Activated naive CD4-positive, alpha-beta T cell treated with anti-CD3 and anti-CD28 coated beads, Interleukin-2, amount 50 U/mL, for 72 hours (primary cell): ENCODE measurements around the gene BLZF1. TPM values are rescaled to one million over a fixed set of nuclear protein-coding genes. Genes with fewer than 3 reads are reported as not detected.
A peak's percentile ranks its signal among the peaks of the same experiment; 100 is the strongest.
"Not testable (repeated sequence)": the region's sequence is repeated elsewhere in the genome, so short reads cannot be mapped to it uniquely, and the experiment has no call there.

Experiments used
- ATAC-seq, 2 donors: fragments of 150-1000 bp; cut with Tn5 transposase; 2 replicates each; pipeline ENCODE4 v1.10.0; 2021; ENCODE audit warnings: mild to moderate bottlenecking in 2 of 2, moderate library complexity in 2 of 2
- DNase-seq, 2 donors: peaks; one replicate each; pipeline ENCODE4 v3.0.0; 2021 to 2022; ENCODE audit warnings: low spot score in 2 of 2
- H3K27ac Mint-ChIP-seq, 2 donors: one replicate each; pipeline ENCODE4 v1.8.0; 2022; ENCODE audit warnings: mild to moderate bottlenecking in 2 of 2, mixed read lengths in 2 of 2
- H3K36me3 Mint-ChIP-seq, 2 donors: one replicate each; pipeline ENCODE4 v1.8.0; 2022; ENCODE audit warnings: mixed read lengths in 2 of 2
- H3K9me3 Mint-ChIP-seq, 2 donors: one replicate each; pipeline ENCODE4 v1.8.0; 2022; ENCODE audit warnings: mixed read lengths in 2 of 2
- total RNA-seq, 2 donors: library from RNA; stranded (reverse); gene quantifications; one replicate each; pipeline ENCODE4 v1.2.3, GENCODE V29; 2022

The BLZF1 gene
- 1 to 10 TPM; 6.1 to 9.8 TPM for total RNA-seq

DNA sequence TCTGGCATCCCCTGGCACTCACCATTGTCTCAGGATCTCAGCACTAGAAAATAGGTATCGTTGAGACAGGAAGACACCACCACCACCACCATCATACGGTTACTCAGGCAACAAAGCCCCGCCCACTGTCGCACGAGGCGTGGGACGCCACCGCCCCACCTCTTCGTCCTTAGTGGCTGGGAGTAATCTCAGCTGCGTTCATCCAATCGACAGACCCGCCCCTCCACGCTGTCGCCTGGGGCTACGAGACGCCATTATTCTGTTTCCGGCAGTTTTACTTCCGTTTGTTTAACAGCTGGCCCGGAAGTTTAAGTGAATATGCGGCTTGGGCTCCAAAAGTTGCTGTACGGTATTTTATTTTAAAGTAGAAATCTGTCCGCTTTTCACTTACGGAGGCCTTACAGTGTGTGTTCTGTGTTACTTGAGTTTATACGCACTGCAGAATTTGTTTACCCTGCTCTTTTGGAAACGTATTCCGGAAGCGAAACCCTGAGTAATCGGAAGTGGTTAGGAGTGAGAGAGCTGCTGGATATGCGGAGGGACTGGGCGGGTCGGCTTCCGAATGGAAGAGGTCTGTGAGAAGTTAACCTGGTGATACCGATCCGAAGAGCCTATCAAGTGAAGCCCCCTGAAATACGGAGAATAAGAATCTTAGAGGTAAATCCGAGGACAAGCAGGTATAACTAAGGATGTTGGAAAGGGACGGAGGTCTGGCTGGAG, at the start of gene BLZF1, which contains the start of gene NME7:
BLZF1 (plus strand) TSS at position 510 of the 720 bp plus-strand sequence. CDS start 1,328 bp downstream, outside the sequence.
NME7 (minus strand) TSS at position 112 of the 720 bp plus-strand sequence; CDS start at position 25, 87 bp downstream.
- Mint-ChIP-seq H3K27ac (no peak within 1 kb of the TSS), H3K36me3 (peaks cover 0 to 5% of the 10 kb centered on the region in 2 donors), H3K9me3 (no peaks in the 10 kb centered on the region)
- DNase-seq (peak; percentile 95 to 97), ATAC-seq (peak; percentile 93 to 94)

- ATAC-seq (no peak), DNase-seq (no peak)
- H3K27ac Mint-ChIP-seq: no peak overlapping the region
- H3K36me3 Mint-ChIP-seq: no peaks in the 10 kb centered on the region
- H3K9me3 Mint-ChIP-seq: no peaks in the 10 kb centered on the region
Measured at GRCh38 chr1:169318536-169319244, 49.3 kb upstream of the BLZF1 start.

- no peaks in the 10 kb centered on the region for H3K9me3 Mint-ChIP-seq
Measured at GRCh38 chr1:169321539-169321938, 46.5 kb upstream of the BLZF1 start.

GRCh38 chr1:169322138-169322537, 45.9 kb upstream of the BLZF1 start:
- Mint-ChIP-seq H3K36me3 (no peaks in the 10 kb centered on the region), H3K9me3 (no peaks in the 10 kb centered on the region), H3K27ac (no peak overlapping the region)
- peak in 1 of 2 donors; percentile 49 for ATAC-seq
- no peak for DNase-seq

More at GRCh38 chr1:169321539-169321938, 46.5 kb upstream of the BLZF1 start:
- H3K27ac Mint-ChIP-seq: no peak overlapping the region
- DNase-seq (no peak), ATAC-seq (peak; percentile 26 to 63)
- H3K36me3 Mint-ChIP-seq: no peaks in the 10 kb centered on the region

DNA sequence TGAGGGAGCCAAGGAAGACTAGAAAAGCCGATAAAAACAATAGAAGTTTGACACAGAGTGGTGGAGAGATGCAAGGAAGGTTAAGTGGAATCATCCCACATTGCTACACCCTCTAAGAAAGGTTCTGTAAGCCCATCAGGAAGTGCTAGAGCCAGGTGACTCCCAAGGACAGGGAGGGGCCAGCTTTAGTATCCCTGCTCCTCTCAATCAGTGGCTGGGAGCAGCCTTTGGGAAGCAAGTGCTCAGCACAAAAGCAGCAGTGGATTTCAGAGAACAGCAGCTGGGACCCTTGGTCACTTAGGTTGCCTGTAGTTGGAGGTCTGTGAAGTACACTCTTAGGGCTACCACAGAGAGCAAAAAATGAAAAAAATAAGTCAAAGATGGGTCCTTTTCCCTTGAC, 42.9 kb upstream of the BLZF1 start:
- ATAC-seq (no peak), DNase-seq (no peak)
- peaks cover 8 to 9% of the 10 kb centered on the region in 2 donors for H3K9me3 Mint-ChIP-seq
- no peak overlapping the region for H3K27ac Mint-ChIP-seq
- peaks cover 0 to 10% of the 10 kb centered on the region in 2 donors for H3K36me3 Mint-ChIP-seq

GRCh38 chr1:169326261-169326955, 41.6 kb upstream of the BLZF1 start:
- Mint-ChIP-seq H3K9me3 (peaks cover 8 to 9% of the 10 kb centered on the region in 2 donors), H3K36me3 (peaks cover 0 to 11% of the 10 kb centered on the region in 2 donors), H3K27ac (no peak overlapping the region)
- DNase-seq (no peak), ATAC-seq (peak; percentile 40 to 62)

GRCh38 chr1:169326956-169327268, 41.1 kb upstream of the BLZF1 start:
- ATAC-seq: peak; percentile 94 to 98

GRCh38 chr1:169327875-169328274, 40.1 kb upstream of the BLZF1 start:
- Mint-ChIP-seq H3K27ac (no peak overlapping the region), H3K9me3 (peaks cover 8 to 9% of the 10 kb centered on the region in 2 donors), H3K36me3 (peaks cover 2 to 11% of the 10 kb centered on the region in 2 donors)
- no peak for ATAC-seq
- no peak for DNase-seq

More at GRCh38 chr1:169326956-169327268, 41.1 kb upstream of the BLZF1 start:
- Mint-ChIP-seq H3K27ac (no peak overlapping the region), H3K9me3 (peaks cover 8 to 9% of the 10 kb centered on the region in 2 donors), H3K36me3 (peaks cover 0 to 11% of the 10 kb centered on the region in 2 donors)
- no peak for DNase-seq

DNA sequence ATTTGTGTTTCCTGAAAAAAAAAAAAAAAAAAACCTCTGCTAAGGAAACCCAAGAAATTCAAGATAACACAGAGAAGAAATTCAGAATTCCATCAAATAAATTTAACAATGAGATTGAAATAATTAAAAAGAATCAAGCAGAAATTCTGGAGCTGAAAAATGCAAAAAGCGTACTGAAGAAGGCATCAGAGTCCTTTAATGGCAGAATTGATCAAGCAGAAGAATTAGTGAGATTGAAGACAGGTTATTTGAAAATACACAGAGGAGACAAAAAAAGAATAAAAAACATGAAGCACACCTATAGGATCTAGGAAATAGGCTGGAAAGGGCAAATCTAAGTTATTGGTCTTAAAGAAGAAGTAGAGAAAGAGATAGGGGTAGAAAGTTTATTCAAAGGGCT, 38.6 kb upstream of the BLZF1 start:
- ATAC-seq: no peak
- DNase-seq: no peak
- Mint-ChIP-seq H3K36me3 (peaks cover 5 to 16% of the 10 kb centered on the region in 2 donors), H3K9me3 (peaks cover 8 to 9% of the 10 kb centered on the region in 2 donors), H3K27ac (no peak overlapping the region)

- ATAC-seq (no peak), DNase-seq (no peak)
- Mint-ChIP-seq H3K9me3 (peaks cover 9 to 12% of the 10 kb centered on the region in 2 donors), H3K27ac (no peak overlapping the region), H3K36me3 (peaks cover 10 to 18% of the 10 kb centered on the region in 2 donors)
Measured at GRCh38 chr1:169330927-169331326, 37.1 kb upstream of the BLZF1 start.

DNA sequence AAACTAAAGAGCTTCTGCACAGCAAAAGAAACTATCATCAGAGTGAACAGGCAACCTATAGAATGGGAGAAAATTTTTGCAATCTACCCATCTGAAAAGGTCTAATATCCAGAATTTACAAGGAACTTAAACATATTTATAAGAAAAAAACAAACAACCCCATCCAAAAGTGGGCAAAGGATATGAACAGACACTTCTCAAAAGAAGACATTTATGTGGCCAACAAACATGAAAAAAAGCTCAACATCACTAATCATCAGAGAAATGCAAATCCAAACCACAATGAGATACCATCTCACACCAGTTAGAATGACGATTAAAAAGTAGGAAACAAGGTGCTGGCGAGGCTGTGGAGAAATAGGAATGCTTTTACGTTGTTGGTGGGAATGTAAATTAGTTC, 33.3 kb upstream of the BLZF1 start:
- not testable (repeated sequence) for DNase-seq, ATAC-seq

DNA sequence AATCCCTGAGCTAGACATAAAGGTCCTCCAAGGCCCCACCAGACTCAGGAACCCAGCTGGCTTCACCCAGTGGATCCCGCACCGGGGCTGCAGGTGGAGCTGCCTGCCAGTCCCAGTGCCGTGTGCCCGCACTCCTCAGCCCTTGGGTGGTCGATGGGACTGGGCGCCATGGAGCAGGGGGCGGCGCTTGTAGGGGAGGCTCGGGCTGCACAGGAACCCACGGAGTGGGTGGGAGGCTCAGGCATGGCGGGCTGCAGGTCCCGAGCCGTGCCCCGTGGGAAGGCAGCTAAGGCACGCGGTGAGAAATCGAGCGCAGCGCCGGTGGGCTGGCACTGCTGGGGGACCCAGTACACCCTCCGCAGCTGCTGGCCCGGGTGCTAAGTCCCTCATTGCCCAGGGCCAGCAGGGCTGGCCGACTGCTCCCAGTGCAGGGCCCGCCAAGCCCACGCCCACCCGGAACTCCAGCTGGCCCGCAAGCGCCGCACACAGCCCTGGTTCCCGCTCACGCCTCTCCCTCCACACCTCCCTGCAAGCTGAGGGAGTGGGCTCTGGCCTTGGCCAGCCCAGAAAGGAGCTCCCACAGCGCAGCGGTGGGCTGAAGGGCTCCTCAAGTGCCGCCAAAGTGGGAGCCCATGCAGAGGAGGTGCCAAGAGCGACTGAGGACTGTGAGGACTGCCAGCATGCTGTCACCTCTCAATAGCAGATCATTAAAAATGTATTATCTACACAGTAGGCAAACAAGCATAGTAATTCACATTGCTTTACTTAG, 30.9 kb upstream of the BLZF1 start:
- H3K36me3 Mint-ChIP-seq: peaks cover 16 to 33% of the 10 kb centered on the region in 2 donors
- peaks cover 20 to 24% of the 10 kb centered on the region in 2 donors for H3K9me3 Mint-ChIP-seq
- H3K27ac Mint-ChIP-seq, ATAC-seq, DNase-seq: not testable (repeated sequence)

More for the DNA sequence above, 33.3 kb upstream of the BLZF1 start:
- H3K36me3 Mint-ChIP-seq: peaks cover 16 to 24% of the 10 kb centered on the region in 2 donors
- not testable (repeated sequence) for H3K27ac Mint-ChIP-seq
- H3K9me3 Mint-ChIP-seq: peaks cover 10 to 16% of the 10 kb centered on the region in 2 donors

DNA sequence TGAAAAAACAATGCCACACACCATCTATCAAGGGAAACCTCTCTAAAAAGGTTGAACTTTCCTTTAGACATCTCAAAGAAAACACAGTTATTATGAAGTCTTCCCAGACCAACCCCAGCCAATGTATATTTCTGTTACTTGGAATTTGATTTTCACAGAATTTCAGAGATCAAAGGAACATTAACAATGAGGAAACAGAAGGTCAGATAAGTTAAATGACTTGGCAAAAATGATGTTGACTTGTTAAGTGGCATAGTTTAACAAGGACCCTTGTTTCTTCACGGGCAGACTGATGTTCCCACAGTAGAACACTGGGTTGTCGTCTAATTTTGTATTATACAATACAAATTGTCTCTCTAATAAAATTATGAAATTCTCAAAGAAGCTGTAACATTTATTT, 29.4 kb upstream of the BLZF1 start:
- peaks cover 20 to 24% of the 10 kb centered on the region in 2 donors for H3K9me3 Mint-ChIP-seq
- DNase-seq: no peak
- H3K36me3 Mint-ChIP-seq: peaks cover 11 to 33% of the 10 kb centered on the region in 2 donors
- no peak for ATAC-seq
- H3K27ac Mint-ChIP-seq: peak overlapping the region in 1 of 2 donors; percentile 27

- ATAC-seq: peak in 1 of 2 donors; percentile 39
- H3K27ac Mint-ChIP-seq: peak overlapping the region in 1 of 2 donors; percentile 27
- no peak for DNase-seq
- H3K36me3 Mint-ChIP-seq: peaks cover 11 to 25% of the 10 kb centered on the region in 2 donors
- H3K9me3 Mint-ChIP-seq: peaks cover 20 to 24% of the 10 kb centered on the region in 2 donors
Measured at GRCh38 chr1:169339773-169340172, 28.2 kb upstream of the BLZF1 start.

DNA sequence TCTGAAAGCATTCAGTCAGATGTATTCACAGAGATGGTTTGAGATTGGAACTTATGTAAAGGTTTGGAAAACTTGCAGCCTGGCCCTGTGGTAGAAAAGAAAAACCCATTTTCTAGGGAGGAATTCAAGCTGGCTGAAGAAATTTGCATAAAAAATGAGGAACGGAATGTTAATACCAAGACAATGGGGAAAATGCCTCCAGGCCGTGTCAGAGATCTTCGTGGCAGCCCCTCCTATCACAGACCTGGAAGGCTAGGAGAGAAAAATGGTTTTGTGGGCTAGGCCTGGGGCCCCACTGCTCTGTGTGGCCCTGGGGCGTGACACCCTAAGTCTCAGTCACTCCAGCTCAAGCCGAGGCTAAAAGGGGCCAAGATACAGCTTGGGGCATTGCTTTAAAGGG, 27.1 kb upstream of the BLZF1 start:
- ATAC-seq: no peak
- H3K9me3 Mint-ChIP-seq: peaks cover 20% of the 10 kb centered on the region in 2 donors
- no peak for DNase-seq
- H3K27ac Mint-ChIP-seq: peak overlapping the region in 1 of 2 donors; percentile 27
- H3K36me3 Mint-ChIP-seq: peaks cover 6 to 25% of the 10 kb centered on the region in 2 donors

GRCh38 chr1:169342096-169342495, 25.9 kb upstream of the BLZF1 start:
- not testable (repeated sequence) for ATAC-seq, H3K27ac Mint-ChIP-seq, DNase-seq
- Mint-ChIP-seq H3K9me3 (peaks cover 14 to 20% of the 10 kb centered on the region in 2 donors), H3K36me3 (peaks cover 0 to 25% of the 10 kb centered on the region in 2 donors)
